Femur (tissue), 1 donor: Measurements from ENCODE around the gene ARMH4.
A peak's percentile ranks its signal among the peaks of the same experiment; 100 is the strongest.

Experiments used
- DNase-seq: peaks from one replicate; pipeline ENCODE4 v3.0.0-alpha.2; 2017

Gene ARMH4

DNA sequence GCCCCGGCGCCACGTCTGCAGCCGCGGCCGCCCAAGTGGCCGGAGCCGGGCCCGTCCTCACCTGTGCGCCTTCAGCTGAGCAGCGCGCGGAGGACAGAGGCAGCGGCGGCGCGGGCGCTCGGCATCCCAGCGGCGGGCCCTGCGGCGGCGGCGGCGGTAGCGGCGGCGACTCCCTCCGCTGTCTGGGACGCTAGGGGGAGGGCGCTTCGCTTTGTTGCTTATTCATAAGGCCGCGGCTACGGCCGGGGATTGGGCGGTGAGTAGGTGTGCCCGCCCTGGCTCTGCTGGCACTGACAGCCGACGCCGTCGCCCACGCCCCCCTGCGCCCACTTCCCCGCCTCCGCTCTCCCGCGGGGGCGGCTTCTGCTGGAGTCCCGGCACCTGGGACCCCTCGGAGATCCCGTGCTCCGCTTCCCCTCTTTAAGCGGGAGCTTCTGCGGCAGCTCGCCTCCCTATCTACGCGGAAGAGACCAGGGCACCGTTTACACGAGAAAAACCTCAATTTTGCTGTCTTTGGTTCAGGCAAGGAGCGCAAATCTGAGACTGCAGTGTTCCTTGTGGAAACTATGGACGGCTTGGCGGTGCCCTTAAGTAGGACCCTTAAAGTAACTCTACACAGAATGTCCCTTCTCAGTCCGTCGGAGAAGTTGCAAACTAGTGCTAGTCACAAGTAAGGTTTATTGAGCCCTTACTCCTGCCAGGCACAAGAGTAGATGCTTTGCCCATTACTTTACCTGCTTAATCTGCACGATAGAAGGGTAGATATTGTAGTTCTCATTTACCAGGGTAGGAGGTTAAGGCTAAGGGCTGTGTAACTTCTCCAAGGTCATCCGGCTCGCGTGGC lies at the start of gene ARMH4:
Gene ARMH4 (minus strand): TSS at position 200 of the 844 bp plus-strand sequence. CDS start 12,855 bp downstream, outside the sequence.
- peak; percentile 90 for DNase-seq

GRCh38 chr14:58200846-58201245 lies 48.8 kb upstream of the ARMH4 start:
- DNase-seq, result no peak

DNA sequence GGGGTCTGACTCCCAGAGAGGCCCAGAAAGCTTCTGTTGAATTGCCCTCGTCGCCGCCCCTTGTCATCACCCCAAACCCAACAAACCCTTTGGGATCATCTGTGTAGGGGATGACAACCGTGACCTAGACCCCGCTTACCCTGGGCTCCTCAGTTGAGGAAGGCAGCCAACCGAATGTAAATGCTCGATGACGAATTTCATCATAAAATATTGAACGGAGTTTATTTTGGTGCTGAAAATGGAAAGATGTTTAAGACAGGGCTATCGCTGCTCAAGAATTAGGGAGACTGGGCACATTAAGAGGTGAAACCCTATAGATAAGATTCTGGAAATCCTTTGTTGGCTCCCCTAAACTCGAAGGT lies 48.4 kb upstream of the ARMH4 start:
- DNase-seq, result no peak

GRCh38 chr14:58199726-58200479 lies 47.9 kb upstream of the ARMH4 start, which contains the start of gene ACTR10:
ACTR10 (plus strand) TSS chr14:58200149; CDS start chr14:58200218, 69 bp downstream.
- peak; percentile 90 for DNase-seq

GRCh38 chr14:58198086-58198485 lies 46.1 kb upstream of the ARMH4 start:
- DNase-seq, result no peak

- no peak for DNase-seq
Observed at GRCh38 chr14:58196198-58196597, 44.2 kb upstream of the ARMH4 start.

GRCh38 chr14:58193542-58193941 lies 41.5 kb upstream of the ARMH4 start:
- no peak for DNase-seq

- DNase-seq, result no peak
Observed at GRCh38 chr14:58191763-58192601, 40.0 kb upstream of the ARMH4 start.

GRCh38 chr14:58189176-58189575 lies 37.2 kb upstream of the ARMH4 start:
- no peak for DNase-seq

GRCh38 chr14:58177125-58177524 lies 25.1 kb upstream of the ARMH4 start:
- DNase-seq, result no peak

GRCh38 chr14:58171090-58171489 lies 19.1 kb upstream of the ARMH4 start:
- DNase-seq, result peak; percentile 67

- DNase-seq, result no peak
Observed at GRCh38 chr14:58167891-58168290, 15.9 kb upstream of the ARMH4 start.

- DNase-seq, result no peak
Observed at GRCh38 chr14:58167057-58167456, 15.0 kb upstream of the ARMH4 start.

GRCh38 chr14:58166005-58166983 lies 14.3 kb upstream of the ARMH4 start:
- DNase-seq, result peak; percentile 87

GRCh38 chr14:58160561-58160960 lies 8.5 kb upstream of the ARMH4 start:
- no peak for DNase-seq

DNA sequence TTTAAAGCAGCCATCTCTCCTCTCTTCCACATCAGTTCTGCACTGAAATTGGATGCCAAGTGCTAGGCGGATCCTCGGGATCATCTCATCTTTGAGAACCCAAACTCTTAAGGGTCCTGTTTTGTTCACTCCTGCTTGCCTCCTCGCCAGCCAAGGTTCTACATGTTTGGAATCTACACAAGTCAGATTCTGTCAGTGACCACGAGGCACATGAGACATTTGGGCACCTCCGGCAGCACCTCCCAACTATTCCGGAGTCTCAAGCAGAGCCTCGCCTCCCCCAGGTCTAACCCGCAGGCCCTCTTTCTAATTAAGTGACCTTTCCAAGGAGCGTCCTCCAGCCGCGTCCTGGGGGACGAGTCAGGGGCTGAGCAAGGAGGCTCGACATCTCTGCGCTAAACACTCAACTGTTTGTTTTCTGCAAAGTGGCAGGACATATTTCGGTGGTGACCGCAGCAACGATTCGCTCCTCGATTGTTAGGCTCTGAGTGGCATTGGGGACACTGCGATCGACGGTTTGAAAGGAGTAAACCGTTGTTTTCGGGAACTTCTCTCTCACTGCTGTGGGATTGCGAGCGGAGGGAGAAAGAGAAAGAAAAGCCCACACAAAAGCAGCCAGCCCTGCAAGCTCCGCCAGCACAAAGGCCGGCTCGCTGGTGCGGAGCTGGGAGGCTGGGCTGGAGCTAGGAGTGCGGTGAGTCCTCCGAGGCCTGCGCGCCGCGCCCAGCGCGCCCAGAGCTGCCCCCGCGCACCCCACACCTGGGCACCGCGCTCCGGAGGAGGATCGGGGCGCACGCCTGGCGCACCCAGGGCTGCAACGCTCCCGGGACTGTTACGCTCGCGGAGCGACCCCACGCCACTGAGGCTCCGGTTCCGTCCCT lies 640 bp downstream of the ARMH4 start:
- DNase-seq, result peak; percentile 49

DNA sequence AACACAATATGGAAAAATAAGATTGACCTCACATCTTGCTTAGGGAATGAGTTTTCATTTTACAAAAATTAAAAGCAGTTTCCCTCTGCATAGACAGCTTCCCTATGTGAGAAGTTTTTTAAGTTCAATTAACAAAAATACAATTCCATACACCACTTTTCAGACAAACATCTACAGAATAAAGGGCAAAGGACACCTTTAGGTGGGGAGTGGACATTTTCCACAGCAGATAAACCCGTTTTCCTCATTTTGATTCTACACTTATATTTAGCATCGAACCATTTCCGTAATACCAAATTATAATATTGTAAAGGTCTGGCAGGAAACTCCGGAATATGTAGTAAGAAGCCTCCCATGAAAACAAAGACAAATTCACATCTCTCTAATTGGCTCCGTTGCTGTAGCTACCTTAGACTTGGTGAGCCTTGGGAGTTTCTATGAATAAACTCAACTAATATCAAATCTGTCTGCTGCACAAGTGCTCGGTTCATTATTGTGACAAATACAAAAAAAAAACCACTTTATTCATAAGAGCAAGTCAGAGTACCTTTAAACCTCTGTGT lies 1.7 kb downstream of the ARMH4 start:
- DNase-seq, result no peak

DNA sequence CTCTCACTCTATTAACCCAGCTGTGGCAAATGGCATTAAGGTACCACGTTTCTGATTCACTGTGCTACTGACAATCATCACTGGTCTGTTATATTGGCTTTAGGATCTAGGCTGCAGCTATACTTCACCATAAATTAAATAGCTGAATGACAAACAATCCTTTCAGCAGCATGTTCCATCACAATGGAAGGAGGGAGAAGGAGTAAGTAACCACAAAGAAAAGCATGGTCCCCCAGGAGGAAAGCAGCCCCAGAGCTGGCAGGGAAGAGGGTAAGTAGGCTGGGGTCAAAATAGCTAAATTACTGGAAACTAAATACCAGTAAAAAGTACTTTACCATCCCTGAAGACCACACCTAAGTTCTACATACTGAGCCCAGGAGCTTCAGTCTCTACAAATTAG lies 2.8 kb downstream of the ARMH4 start:
- no peak for DNase-seq

GRCh38 chr14:58146399-58146798 lies 5.6 kb downstream of the ARMH4 start:
- no peak for DNase-seq

DNA sequence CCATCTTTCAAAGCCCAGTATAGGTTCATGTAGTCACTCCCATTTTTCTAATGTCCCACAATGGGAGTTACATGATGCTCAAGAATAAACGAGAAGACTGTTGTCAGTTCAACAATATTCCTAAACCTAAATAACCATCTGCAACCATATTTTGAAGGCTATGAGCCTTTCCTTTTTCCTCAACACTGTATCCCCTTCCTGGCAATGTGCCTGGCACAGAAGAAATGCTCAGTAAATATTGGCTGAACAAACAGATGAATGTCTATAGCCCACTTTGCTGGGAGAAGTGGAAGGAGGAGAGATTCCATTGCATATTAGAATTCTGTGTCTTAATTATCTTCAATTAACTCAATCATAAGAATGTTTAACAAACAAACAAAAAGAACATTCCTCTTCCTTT lies 6.1 kb downstream of the ARMH4 start:
- no peak for DNase-seq
